NCI-H1436 treated with DMSO at 0.1 percent for 48 hours (cell line): Measurements from ENCODE around the gene COMT.

ENCODE experiments used
- DNase-seq: peaks from one replicate; lab custom pipeline; 2025; lab: John Stamatoyannopoulos, UW

COMT gene

DNA sequence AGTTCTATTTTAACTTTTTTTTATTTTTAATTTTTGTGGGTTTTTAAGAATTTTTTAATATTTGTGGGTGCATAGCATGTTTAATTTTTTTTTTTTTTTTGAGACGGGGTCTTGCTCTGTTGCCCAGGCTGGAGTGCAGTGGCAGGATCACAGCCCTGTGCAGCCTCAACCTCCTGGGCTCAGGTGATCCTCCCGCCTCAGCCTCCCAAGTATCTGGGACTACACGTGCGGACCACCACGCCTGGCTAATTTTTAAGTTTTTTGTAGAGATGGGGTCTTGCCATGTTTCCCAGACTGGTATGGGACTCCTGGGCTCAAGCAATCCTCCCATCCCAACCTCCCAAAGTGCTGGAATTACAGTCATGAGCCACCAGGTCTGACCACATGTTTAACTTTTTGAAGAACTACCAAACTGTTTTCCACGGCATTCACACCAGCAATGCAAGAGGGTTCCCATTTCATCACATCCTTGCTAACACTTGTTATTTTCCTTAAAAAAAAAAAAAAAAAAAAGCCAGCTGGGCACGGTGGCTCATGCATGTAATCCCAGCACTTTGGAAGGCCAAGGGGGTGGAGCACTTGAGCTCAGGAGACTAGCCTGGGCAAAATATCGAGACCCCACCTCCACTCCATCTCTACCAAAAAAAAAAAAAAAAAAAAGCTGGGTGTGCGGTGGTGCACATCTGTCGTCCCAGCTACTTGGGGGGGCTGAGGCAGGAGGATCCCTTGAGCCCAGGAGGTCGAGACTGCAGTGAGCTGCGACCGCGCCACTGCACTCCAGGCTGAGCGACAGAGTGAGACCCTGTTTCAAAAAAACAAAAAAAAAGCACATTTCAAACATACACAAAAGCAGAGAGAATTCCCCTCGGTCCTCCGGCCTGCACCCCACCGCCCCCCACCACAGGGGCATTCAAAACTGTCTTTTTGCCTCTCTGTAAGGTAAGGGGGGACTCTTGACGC is 16.8 kb downstream of the COMT start:
- DNase-seq = no peak

GRCh38 chr22:19959043-19959586 is 17.5 kb downstream of the COMT start:
- DNase-seq = no peak

DNA sequence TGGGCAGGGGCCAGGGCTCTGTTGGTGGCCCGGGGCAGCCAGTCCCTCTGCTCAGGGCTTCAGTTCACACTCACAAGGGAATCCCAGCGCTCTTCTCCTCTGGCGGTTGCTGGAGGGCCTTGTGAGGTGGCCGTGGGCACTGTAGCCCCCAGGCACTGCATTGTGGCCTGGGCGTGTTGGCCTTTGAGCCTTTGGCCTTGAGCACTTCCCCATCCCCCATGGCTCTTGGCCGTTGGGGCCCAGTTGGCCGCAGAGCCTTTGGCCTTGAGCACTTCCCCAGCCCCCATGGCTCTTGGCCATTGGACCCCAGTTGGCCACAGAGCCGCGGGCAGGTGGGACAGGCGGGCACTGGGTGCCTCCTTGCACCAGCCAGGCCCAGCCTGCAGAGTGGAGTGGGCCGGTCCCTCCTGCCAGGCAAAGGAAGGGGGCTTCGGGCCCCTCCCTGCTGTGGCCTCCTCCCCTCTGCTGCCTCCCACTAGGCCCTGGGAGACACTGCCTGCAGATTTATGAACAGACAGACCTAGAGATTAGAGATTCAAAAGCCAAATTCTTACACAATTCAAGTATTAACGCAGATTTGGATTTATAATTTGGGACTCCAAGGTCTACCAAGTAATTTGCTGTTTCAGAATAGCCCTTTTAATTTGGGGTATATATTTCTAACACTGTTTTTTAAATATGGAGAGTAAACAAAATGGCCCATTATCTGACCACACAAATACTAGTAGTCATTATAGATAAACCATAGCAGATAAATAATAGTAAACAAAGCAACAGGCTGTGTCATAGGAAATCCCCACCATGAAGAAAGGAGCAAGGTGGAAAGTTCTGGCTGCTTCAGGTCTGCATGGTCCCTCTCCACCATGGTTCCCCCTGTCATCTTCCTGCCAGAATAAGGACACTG is 18.3 kb downstream of the COMT start:
- no peak for DNase-seq

- no peak for DNase-seq
Observed at GRCh38 chr22:19960491-19961200, 19.1 kb downstream of the COMT start.

GRCh38 chr22:19961201-19961580 is 19.6 kb downstream of the COMT start:
- DNase-seq = no peak

- no peak for DNase-seq
Observed at GRCh38 chr22:19961868-19962245, 20.3 kb downstream of the COMT start.

- DNase-seq = no peak
Observed at GRCh38 chr22:19962246-19962908, 20.8 kb downstream of the COMT start.

DNA sequence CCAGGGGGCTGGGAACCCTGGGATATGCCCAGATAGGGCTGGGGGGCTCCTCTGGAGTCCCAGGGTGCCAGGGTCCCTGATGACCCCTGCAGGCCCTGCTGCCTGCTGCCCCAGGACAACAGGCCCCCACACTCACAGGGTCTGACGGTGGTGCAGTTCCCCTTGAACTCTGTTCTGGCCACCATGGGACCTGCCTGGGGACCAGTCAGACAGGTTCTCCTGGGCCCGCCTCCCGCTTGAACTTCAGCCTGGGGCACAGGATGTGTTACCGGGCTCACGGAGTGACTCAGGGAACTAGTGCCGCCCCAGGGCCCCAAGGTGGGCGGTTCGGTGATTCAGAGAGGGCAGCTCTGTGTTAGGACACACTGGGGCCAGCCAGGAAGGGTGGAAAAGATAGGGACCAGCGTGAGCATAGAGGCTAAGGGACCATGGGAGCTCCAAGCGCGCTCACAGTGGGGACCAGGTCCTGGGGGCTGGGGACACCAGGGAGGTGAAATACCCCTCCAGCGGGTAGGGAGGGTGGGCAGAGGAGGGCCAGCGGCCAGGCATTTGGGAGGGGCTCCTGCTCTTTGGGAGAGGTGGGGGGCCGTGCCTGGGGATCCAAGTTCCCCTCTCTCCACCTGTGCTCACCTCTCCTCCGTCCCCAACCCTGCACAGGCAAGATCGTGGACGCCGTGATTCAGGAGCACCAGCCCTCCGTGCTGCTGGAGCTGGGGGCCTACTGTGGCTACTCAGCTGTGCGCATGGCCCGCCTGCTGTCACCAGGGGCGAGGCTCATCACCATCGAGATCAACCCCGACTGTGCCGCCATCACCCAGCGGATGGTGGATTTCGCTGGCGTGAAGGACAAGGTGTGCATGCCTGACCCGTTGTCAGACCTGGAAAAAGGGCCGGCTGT is 21.6 kb downstream of the COMT start:
- DNase-seq = no peak

DNA sequence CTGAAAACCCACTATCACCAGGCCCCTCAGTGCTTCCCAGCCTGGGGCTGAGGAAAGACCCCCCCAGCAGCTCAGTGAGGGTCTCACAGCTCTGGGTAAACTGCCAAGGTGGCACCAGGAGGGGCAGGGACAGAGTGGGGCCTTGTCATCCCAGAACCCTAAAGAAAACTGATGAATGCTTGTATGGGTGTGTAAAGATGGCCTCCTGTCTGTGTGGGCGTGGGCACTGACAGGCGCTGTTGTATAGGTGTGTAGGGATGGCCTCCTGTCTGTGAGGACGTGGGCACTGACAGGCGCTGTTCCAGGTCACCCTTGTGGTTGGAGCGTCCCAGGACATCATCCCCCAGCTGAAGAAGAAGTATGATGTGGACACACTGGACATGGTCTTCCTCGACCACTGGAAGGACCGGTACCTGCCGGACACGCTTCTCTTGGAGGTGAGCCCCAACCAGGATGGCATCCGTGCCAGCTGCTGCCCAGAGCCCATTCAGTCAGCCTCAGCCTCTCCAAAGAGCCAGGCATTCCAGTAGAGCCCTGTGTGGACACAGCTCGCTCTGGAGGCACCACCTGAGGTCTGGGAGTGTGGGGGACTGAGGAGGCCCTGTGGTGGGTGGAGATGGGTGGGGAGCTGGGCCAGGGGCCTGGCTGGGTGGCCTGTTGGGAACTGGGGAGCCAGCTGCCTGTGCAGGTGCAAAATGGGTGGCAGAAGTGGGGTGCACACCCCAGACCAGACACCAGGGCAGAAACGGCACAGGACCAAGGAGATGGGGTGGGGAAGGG is 22.5 kb downstream of the COMT start:
- DNase-seq = no peak

DNA sequence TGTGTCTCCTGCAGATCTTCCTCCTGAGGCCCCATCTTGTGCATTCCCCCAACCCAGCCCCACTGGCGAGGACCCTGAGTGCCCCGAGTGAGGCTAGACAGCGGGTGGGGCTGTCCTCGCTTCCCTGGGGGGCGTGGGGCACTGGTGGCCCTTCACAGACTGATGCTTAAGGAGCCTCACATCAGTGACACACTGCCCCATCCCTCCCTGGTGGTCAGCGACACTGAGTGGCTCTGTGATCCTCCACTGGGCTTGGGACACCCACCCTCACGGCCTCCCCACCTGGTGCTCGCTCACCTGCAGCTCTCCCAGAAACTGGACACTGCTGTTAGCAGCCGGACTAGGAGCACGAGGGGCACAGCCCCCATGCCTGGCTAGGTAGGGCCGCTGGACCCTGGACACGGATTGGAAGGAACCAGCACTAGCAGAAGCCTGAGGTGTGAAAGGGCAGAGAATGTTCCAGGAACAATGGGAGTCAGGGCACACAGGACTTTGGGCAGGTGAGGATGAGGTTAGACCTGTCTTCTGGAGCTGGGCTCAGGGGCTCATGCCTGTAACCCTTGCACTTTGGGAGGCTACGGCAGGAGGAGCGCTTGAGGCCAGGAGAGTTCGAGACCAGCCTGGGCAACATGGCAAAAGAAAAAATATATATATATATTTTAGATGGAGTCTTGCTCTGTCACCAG is 23.3 kb downstream of the COMT start:
- no peak for DNase-seq

GRCh38 chr22:19965771-19966709 is 24.5 kb downstream of the COMT start:
- no peak for DNase-seq

- DNase-seq = no peak
Observed at GRCh38 chr22:19966908-19967750, 25.6 kb downstream of the COMT start.

DNA sequence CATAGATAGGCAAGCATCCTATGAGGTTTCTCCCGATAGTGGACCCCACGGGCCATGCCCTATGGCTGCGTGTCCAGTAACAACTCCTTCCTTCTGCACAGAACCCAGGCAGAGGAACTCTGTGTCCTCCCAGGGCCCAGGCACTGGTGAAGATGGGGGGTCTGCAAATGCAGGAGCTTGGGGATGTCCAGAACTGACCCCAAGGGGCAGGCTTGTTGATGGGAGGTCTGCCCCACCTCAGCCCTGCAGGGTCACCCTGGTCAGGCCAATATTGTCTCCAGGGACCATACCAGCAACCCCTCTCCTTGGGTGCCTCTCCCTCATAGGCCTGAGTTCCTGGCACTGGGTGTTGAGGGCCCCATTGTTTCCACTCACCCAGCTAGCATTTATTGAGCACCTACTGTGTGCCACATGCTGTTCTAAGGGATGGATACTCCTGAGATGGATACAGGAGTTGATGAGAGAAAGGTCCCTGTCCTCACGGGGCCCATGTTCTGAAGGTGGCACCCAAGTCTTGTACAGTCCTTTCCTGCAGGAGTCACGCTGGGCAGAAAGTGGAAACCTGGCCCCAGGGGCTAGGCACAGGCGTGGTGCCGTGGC is 26.4 kb downstream of the COMT start:
- no peak for DNase-seq

DNA sequence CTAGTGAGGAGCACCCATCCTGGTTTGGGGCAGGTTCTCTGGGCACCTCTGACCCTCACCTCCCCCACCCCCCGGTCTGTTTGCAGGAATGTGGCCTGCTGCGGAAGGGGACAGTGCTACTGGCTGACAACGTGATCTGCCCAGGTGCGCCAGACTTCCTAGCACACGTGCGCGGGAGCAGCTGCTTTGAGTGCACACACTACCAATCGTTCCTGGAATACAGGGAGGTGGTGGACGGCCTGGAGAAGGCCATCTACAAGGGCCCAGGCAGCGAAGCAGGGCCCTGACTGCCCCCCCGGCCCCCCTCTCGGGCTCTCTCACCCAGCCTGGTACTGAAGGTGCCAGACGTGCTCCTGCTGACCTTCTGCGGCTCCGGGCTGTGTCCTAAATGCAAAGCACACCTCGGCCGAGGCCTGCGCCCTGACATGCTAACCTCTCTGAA is 26.9 kb downstream of the COMT start:
- DNase-seq = no peak

DNA sequence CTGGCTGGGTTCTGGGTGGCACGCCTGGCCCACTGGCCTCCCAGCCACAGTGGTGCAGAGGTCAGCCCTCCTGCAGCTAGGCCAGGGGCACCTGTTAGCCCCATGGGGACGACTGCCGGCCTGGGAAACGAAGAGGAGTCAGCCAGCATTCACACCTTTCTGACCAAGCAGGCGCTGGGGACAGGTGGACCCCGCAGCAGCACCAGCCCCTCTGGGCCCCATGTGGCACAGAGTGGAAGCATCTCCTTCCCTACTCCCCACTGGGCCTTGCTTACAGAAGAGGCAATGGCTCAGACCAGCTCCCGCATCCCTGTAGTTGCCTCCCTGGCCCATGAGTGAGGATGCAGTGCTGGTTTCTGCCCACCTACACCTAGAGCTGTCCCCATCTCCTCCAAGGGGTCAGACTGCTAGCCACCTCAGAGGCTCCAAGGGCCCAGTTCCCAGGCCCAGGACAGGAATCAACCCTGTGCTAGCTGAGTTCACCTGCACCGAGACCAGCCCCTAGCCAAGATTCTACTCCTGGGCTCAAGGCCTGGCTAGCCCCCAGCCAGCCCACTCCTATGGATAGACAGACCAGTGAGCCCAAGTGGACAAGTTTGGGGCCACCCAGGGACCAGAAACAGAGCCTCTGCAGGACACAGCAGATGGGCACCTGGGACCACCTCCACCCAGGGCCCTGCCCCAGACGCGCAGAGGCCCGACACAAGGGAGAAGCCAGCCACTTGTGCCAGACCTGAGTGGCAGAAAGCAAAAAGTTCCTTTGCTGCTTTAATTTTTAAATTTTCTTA is 27.8 kb downstream of the COMT start:
- DNase-seq = no peak
